GM18909 (cell line): ENCODE results near the gene EPX.

Experiments
- ATAC-seq: cut with Tn5 transposase; IDR thresholded peaks from one replicate; pipeline ENCODE4 v1.9.1; 2021; ENCODE audit warnings: mild to moderate bottlenecking; ENCODE audit not compliant: unreplicated experiment, poor library complexity

Gene EPX

GRCh38 chr17:58247511-58248363, 55.2 kb downstream of the EPX start:
- ATAC-seq = no peak

- no peak for ATAC-seq
Measured at GRCh38 chr17:58248955-58249269, 56.4 kb downstream of the EPX start.

GRCh38 chr17:58249270-58250133, 57.0 kb downstream of the EPX start:
- ATAC-seq = peak; percentile 60

- no peak for ATAC-seq
Measured at GRCh38 chr17:58250344-58251011, 58.0 kb downstream of the EPX start.

GRCh38 chr17:58252141-58252540, 59.6 kb downstream of the EPX start:
- ATAC-seq = no peak

GRCh38 chr17:58253082-58253481, 60.6 kb downstream of the EPX start:
- ATAC-seq = no peak
